ENCODE results near the gene B3GNT9. TPM values are rescaled to one million over a fixed set of nuclear protein-coding genes. Genes with fewer than 3 reads are reported as not detected.

Gene B3GNT9
- polyA plus RNA-seq, 1 of the 3 experiments (the other 2 are of a cell fraction) = 9.9 TPM

- peaks cover 22% of the 10 kb centered on the region for H3F3A ChIP-seq (replicated peaks; ENCODE audit: insufficient read depth)
- H3K4me1 ChIP-seq (ENCODE audit: control insufficient read depth in 1 of 2, insufficient read depth in 2 of 2, low read depth in 1 of 2, low read length in 1 of 2) = peaks cover 16 to 41% of the 10 kb centered on the region in 2 experiments; a peak in 2 of 4 replicates
- H3K27me3 ChIP-seq (ENCODE audit: insufficient read depth) = no peaks in the 10 kb centered on the region
- H3K4me3 ChIP-seq (ENCODE audit: low read depth in 2 of 2, low read length in 1 of 2) = no peak overlapping the region
- no peak overlapping the region for H3K9ac ChIP-seq
- ChIA-PET POLR2A (no interaction called here), CTCF (interaction anchor here (0.7 to 2.3 kb wide), 3 partner anchors 11 to 557 kb away, joined by 3 to 13 read pairs (median 3); no protein-coding TSS in a partner anchor)
- no peaks in the 10 kb centered on the region for H3K9me3 ChIP-seq
- WGBS (ENCODE audit: low lambda C conversion rate) = 90% methylated on average over 5 of the region's 18 CpGs
- H3K4me2 ChIP-seq = no peak overlapping the region
- no peaks in the 10 kb centered on the region for H3K9me2 ChIP-seq
- H4K20me1 ChIP-seq (ENCODE audit: insufficient read depth) = no peaks in the 10 kb centered on the region
- peaks cover 3% of the 10 kb centered on the region; the same call in 1 of the 2 replicates for H3K79me2 ChIP-seq (ENCODE audit: insufficient read depth)
- no peak overlapping the region for H3K27ac ChIP-seq (ENCODE audit: low read depth in 2 of 2, low read length in 1 of 2)
- DNase-seq = no peak
- H3K36me3 ChIP-seq (replicated peaks in 1 of 2; ENCODE audit: control insufficient read depth in 1 of 2, insufficient read depth in 2 of 2, low read length in 1 of 2) = no peaks in the 10 kb centered on the region
- TF ChIP-seq EP300 (IDR thresholded peaks at IDR 0.05; ENCODE audit: borderline replicate concordance in 1 of 2, low read depth in 1 of 2, low read length in 1 of 2) = no peak
- no peak for TF ChIP-seq EZH2phosphoT487 (IDR thresholded peaks at IDR 0.05; ENCODE audit: borderline replicate concordance, low read depth)
- TF ChIP-seq IRF3 (IDR thresholded peaks at IDR 0.05; ENCODE audit: low read depth, low read length) = no peak
- no peak for TF ChIP-seq FOSL2 (IDR thresholded peaks at IDR 0.05; ENCODE audit: borderline replicate concordance, low read depth)
- no peak for TF ChIP-seq RFX5 (IDR thresholded peaks at IDR 0.05; ENCODE audit: low read length)
- no peak for TF ChIP-seq RAD21 (IDR thresholded peaks at IDR 0.05; ENCODE audit: low read length)
- no peak for TF ChIP-seq YY1 (IDR thresholded peaks at IDR 0.05; ENCODE audit: low read depth)
- H2AFZ ChIP-seq (ENCODE audit: low read depth) = no peak overlapping the region
Measured at GRCh38 chr16:67166110-67166547, 15.3 kb upstream of the B3GNT9 start.

GRCh38 chr16:67165121-67166078 lies 14.6 kb upstream of the B3GNT9 start:
- Histone ChIP-seq H3K27ac (ENCODE audit: low read depth in 2 of 2, low read length in 1 of 2) (no peak overlapping the region), H3K4me2 (no peak overlapping the region), H3K4me3 (ENCODE audit: low read depth in 2 of 2, low read length in 1 of 2) (no peak overlapping the region; a peak in 1 of 4 replicates), H3K9ac (no peak overlapping the region), H4K20me1 (ENCODE audit: insufficient read depth) (no peaks in the 10 kb centered on the region), H3F3A (replicated peaks; ENCODE audit: insufficient read depth) (peaks cover 17% of the 10 kb centered on the region), H2AFZ (ENCODE audit: low read depth) (no peak overlapping the region), H3K4me1 (ENCODE audit: control insufficient read depth in 1 of 2, insufficient read depth in 2 of 2, low read depth in 1 of 2, low read length in 1 of 2) (peaks cover 10 to 36% of the 10 kb centered on the region in 2 experiments; a peak in 2 of 4 replicates), H3K79me2 (ENCODE audit: insufficient read depth) (no peaks in the 10 kb centered on the region), H3K9me2 (no peaks in the 10 kb centered on the region), H3K9me3 (no peaks in the 10 kb centered on the region), H3K36me3 (replicated peaks in 1 of 2; ENCODE audit: control insufficient read depth in 1 of 2, insufficient read depth in 2 of 2, low read length in 1 of 2) (no peaks in the 10 kb centered on the region), H3K27me3 (ENCODE audit: insufficient read depth) (no peaks in the 10 kb centered on the region)
- ChIA-PET CTCF (interaction anchor here (0.8 to 2.6 kb wide), 3 partner anchors 10 to 14 kb away, joined by 3 to 11 read pairs (median 3); no protein-coding TSS in a partner anchor), POLR2A (interaction anchor here (3.9 kb wide), 1 partner anchor 9 kb away, joined by 37 read pairs; no protein-coding TSS in a partner anchor)
- TF ChIP-seq FOXJ3 (CRISPR knock-in tag; IDR thresholded peaks at IDR 0.05) (no peak), TEAD4 (IDR thresholded peaks at IDR 0.05; ENCODE audit: borderline replicate concordance, insufficient read depth) (no peak), SIN3A (IDR thresholded peaks at IDR 0.05; ENCODE audit: borderline replicate concordance, low read depth, low read length) (no peak), NRF1 (IDR thresholded peaks at IDR 0.05; ENCODE audit: low read depth, low read length) (no peak), GATA2 (CRISPR knock-in tag; IDR thresholded peaks at IDR 0.05) (no peak), EZH2phosphoT487 (IDR thresholded peaks at IDR 0.05; ENCODE audit: borderline replicate concordance, low read depth) (no peak), FOSL2 (IDR thresholded peaks at IDR 0.05; ENCODE audit: borderline replicate concordance, low read depth) (no peak), JUND (IDR thresholded peaks at IDR 0.05) (no peak), CTCF (IDR thresholded peaks at IDR 0.05) (no peak), USF1 (IDR thresholded peaks at IDR 0.05; ENCODE audit: borderline replicate concordance, low read depth) (no peak), RCOR1 (IDR thresholded peaks at IDR 0.05; ENCODE audit: low read length) (no peak), YY1 (IDR thresholded peaks at IDR 0.05; ENCODE audit: low read depth) (no peak), RXRA (IDR thresholded peaks at IDR 0.05; ENCODE audit: borderline replicate concordance, low read depth) (no peak), ELF1 (IDR thresholded peaks at IDR 0.05) (no peak), RAD21 (IDR thresholded peaks at IDR 0.05; ENCODE audit: low read length) (no peak)
- WGBS (ENCODE audit: low lambda C conversion rate) = 96% methylated on average over 63 of the region's 85 CpGs
- no peak for DNase-seq

All from SK-N-SH (cell line).